Muscle of leg (tissue), 16 donors: ENCODE measurements around the gene NMU. TPM values are rescaled to one million over a fixed set of nuclear protein-coding genes. Genes with fewer than 3 reads are reported as not detected.
"Not testable (repeated sequence)": the region's sequence is repeated elsewhere in the genome, so short reads cannot be mapped to it uniquely, and the experiment has no call there.

Experiments used
- DNase-seq: peaks from one replicate; pipeline ENCODE4 v3.0.0; 2013
- H3K27ac ChIP-seq: one replicate; pipeline ENCODE4 v1.5.1; 2013; ENCODE audit warnings: mild to moderate bottlenecking, low read length, control low read depth
- H3K27me3 ChIP-seq: one replicate; pipeline ENCODE4 v1.6.1; 2013; ENCODE audit warnings: low read length; ENCODE audit not compliant: control insufficient read depth, insufficient read depth
- H3K36me3 ChIP-seq: one replicate; pipeline ENCODE4 v1.6.1; 2013; ENCODE audit warnings: low read length; ENCODE audit not compliant: control insufficient read depth, insufficient read depth
- H3K4me1 ChIP-seq: one replicate; pipeline ENCODE4 v1.6.1; 2013; ENCODE audit warnings: low read length; ENCODE audit not compliant: control insufficient read depth, insufficient read depth
- H3K4me3 ChIP-seq: one replicate; pipeline ENCODE4 v1.5.1; 2013; ENCODE audit warnings: low read length, control low read depth
- H3K9me3 ChIP-seq: replicated peaks from 2 replicates; pipeline ENCODE4 v1.6.1; 2013; ENCODE audit warnings: low read depth, low read length; ENCODE audit not compliant: control insufficient read depth
- WGBS: methylation state at CpG from one replicate; pipeline ENCODE4 v1.1.5; 2013; ENCODE audit warnings: missing lambda C conversion rate; ENCODE audit not compliant: insufficient coverage; 5-methylcytosine and 5-hydroxymethylcytosine counted together
- long read RNA-seq, 11 donors: transcript quantifications; one replicate each; lab custom pipeline, GENCODE V29; 2026
- polyA plus RNA-seq, 8 donors: library from polyadenylated mRNA; unstranded; fragments of 120-200 nt; gene quantifications; one replicate each; pipeline versions ENCODE4 v1.2.1 to v1.2.3, GENCODE V29; 2013; ENCODE audit warnings: inconsistent platforms in 1 of 8, low replicate concordance in 1 of 8; ENCODE audit not compliant: insufficient read length in 8 of 8, insufficient read depth in 1 of 8
- total RNA-seq: library from RNA; stranded (reverse); fragments of 120-200 nt; gene quantifications from one replicate; pipeline ENCODE4 v1.2.4, GENCODE V29; 2013

The NMU gene
- total RNA-seq, result 1.2 TPM
- polyA plus RNA-seq, result 1 to 10 TPM in 4 of 8 donors, under 1 TPM in 4; 0.34 to 2.5 (median 1.1) TPM
- long read RNA-seq, donor 1, result 0 reads
- long read RNA-seq, donor 2, result 0 reads
- long read RNA-seq, donor 3, result 0 reads
- long read RNA-seq, donor 4, result 0 reads
- long read RNA-seq, donor 5, result 0 reads
- long read RNA-seq, donor 6, result 0 reads
- long read RNA-seq, donor 7, partial matches to known transcripts, result 0 of 1 reads
- long read RNA-seq, donor 7, other reads (novel, unspliced or antisense), result 0 of 1 reads
- long read RNA-seq, donor 8, result 0 reads
- long read RNA-seq, donor 9, result 0 reads
- long read RNA-seq, donor 10, partial matches to known transcripts, result 0 of 1 reads
- long read RNA-seq, donor 10, other reads (novel, unspliced or antisense), result 0 of 1 reads
- long read RNA-seq, donor 11, result 0 reads

GRCh38 chr4:55635741-55636655 is at the start of gene NMU:
TSS of gene NMU (minus strand) at chr4:55636298. CDS start at chr4:55636192, 106 bp downstream.
- Histone ChIP-seq H3K9me3 (no peaks in the 10 kb centered on the region), H3K27ac (no peak within 1 kb of the TSS), H3K27me3 (peaks cover 25% of the 10 kb centered on the region), H3K4me3 (peak within 1 kb of the TSS; percentile 24), H3K36me3 (no peaks in the 10 kb centered on the region), H3K4me1 (peaks cover 13% of the 10 kb centered on the region)
- WGBS, result under 1% methylated on average over 68 of the region's 80 CpGs
- DNase-seq, result peak; percentile 36

- no peaks in the 10 kb centered on the region for H3K27me3 ChIP-seq
- H3K36me3 ChIP-seq, result no peaks in the 10 kb centered on the region
- DNase-seq, result no peak
- no CpG with 5 or more reads among the region's 3 CpGs for WGBS
- no peaks in the 10 kb centered on the region for H3K4me1 ChIP-seq
- H3K9me3 ChIP-seq, result no peaks in the 10 kb centered on the region
- H3K27ac ChIP-seq, result no peak overlapping the region
- H3K4me3 ChIP-seq, result no peak overlapping the region
These were observed 48.2 kb upstream of the NMU start for GRCh38 chr4:55684276-55684675.

- H3K4me3 ChIP-seq, H3K27ac ChIP-seq, H3K27me3 ChIP-seq, H3K36me3 ChIP-seq, H3K9me3 ChIP-seq, H3K4me1 ChIP-seq, DNase-seq: not testable (repeated sequence)
- WGBS, result no CpG with 5 or more reads among the region's 3 CpGs
These were observed 46.7 kb upstream of the NMU start for GRCh38 chr4:55682797-55683196.

- no peak for DNase-seq
- no peaks in the 10 kb centered on the region for H3K9me3 ChIP-seq
- WGBS, result 50% methylated on average over 1 of the region's 1 CpG
These were observed 46.2 kb upstream of the NMU start for GRCh38 chr4:55682295-55682694.

GRCh38 chr4:55681430-55681829 is 45.3 kb upstream of the NMU start:
- WGBS, result 88% methylated on average over 2 of the region's 3 CpGs
- Histone ChIP-seq H3K36me3 (no peaks in the 10 kb centered on the region), H3K9me3 (no peaks in the 10 kb centered on the region), H3K4me1 (no peaks in the 10 kb centered on the region), H3K27me3 (no peaks in the 10 kb centered on the region), H3K27ac (no peak overlapping the region), H3K4me3 (no peak overlapping the region)
- no peak for DNase-seq

More at GRCh38 chr4:55682295-55682694, 46.2 kb upstream of the NMU start:
- Histone ChIP-seq H3K27me3 (no peaks in the 10 kb centered on the region), H3K4me3 (no peak overlapping the region), H3K36me3 (no peaks in the 10 kb centered on the region), H3K27ac (no peak overlapping the region), H3K4me1 (no peaks in the 10 kb centered on the region)

GRCh38 chr4:55675196-55675793 is 39.2 kb upstream of the NMU start:
- DNase-seq, result peak; percentile 1
- no peak overlapping the region for H3K27ac ChIP-seq
- H3K9me3 ChIP-seq, result no peaks in the 10 kb centered on the region
- no peak overlapping the region for H3K4me3 ChIP-seq
- no peaks in the 10 kb centered on the region for H3K27me3 ChIP-seq
- WGBS, result 45% methylated on average over 4 of the region's 4 CpGs
- H3K4me1 ChIP-seq, result no peaks in the 10 kb centered on the region
- H3K36me3 ChIP-seq, result no peaks in the 10 kb centered on the region

- no CpG with 5 or more reads among the region's 1 CpG for WGBS
- no peak overlapping the region for H3K4me3 ChIP-seq
- H3K27me3 ChIP-seq, result no peaks in the 10 kb centered on the region
- H3K9me3 ChIP-seq, result no peaks in the 10 kb centered on the region
- no peak overlapping the region for H3K27ac ChIP-seq
- no peaks in the 10 kb centered on the region for H3K4me1 ChIP-seq
- no peak for DNase-seq
- no peaks in the 10 kb centered on the region for H3K36me3 ChIP-seq
These were observed 37.3 kb upstream of the NMU start for GRCh38 chr4:55673424-55673823.

- no peak for DNase-seq
- no peaks in the 10 kb centered on the region for H3K27me3 ChIP-seq
- H3K4me3 ChIP-seq, result no peak overlapping the region
- no peaks in the 10 kb centered on the region for H3K4me1 ChIP-seq
- H3K9me3 ChIP-seq, result no peaks in the 10 kb centered on the region
- no peak overlapping the region for H3K27ac ChIP-seq
- H3K36me3 ChIP-seq, result no peaks in the 10 kb centered on the region
These were observed 35.6 kb upstream of the NMU start for GRCh38 chr4:55671667-55672066.

GRCh38 chr4:55670695-55671094 is 34.6 kb upstream of the NMU start:
- no peak overlapping the region for H3K27ac ChIP-seq
- no peaks in the 10 kb centered on the region for H3K4me1 ChIP-seq
- H3K27me3 ChIP-seq, result no peaks in the 10 kb centered on the region
- no peaks in the 10 kb centered on the region for H3K9me3 ChIP-seq
- DNase-seq, result no peak
- no CpG with 5 or more reads among the region's 2 CpGs for WGBS
- no peak overlapping the region for H3K4me3 ChIP-seq
- H3K36me3 ChIP-seq, result no peaks in the 10 kb centered on the region

GRCh38 chr4:55668449-55668848 is 32.4 kb upstream of the NMU start:
- no peaks in the 10 kb centered on the region for H3K27me3 ChIP-seq
- H3K27ac ChIP-seq, result no peak overlapping the region
- H3K9me3 ChIP-seq, result no peaks in the 10 kb centered on the region
- no peaks in the 10 kb centered on the region for H3K4me1 ChIP-seq
- no peak overlapping the region for H3K4me3 ChIP-seq
- DNase-seq, result no peak
- WGBS, result 96% methylated on average over 2 of the region's 6 CpGs
- no peaks in the 10 kb centered on the region for H3K36me3 ChIP-seq
